ENCODE data around the gene IL22RA1. TPM values are rescaled to one million over a fixed set of nuclear protein-coding genes. Genes with fewer than 3 reads are reported as not detected.

Gene IL22RA1
- total RNA-seq, 1 experiment from 2014 or later = not detected

DNA sequence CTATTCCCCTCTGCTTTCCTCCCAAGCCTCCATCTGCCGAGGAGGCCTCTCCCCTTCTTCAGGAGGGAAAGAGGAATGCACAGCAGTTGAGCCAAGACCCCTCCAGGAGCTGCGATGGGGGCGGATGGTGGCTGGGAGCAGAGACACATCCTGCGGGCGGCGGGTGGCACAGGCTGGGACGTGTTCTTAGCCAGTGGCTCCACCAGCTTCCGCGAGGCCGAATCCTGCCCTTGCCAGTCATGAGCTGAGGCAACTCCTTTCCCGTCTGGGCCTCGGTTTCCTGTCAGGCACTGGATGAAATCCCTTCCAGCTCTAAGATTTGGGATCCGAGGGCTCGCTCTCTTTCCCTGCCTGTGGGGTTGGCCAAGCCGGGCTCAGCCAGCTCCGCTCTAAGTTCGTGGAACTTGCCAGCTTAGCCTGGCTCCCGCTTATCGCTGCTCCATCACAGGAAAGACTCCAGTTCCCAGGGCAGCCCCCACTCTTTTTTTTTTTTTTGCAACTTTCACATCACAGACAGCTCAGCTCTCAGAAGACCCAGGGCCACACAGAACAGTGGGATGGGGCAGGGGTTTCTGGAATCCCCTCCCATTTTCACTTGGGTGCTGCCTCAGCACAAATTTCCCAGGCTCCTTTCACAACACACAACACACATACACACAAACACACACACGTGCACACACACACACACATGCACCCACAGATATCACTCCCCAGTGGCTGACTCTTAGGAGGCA is 31.5 kb downstream of the IL22RA1 start:
- Histone ChIP-seq H3K36me3 (ENCODE audit: insufficient read depth, low read length) (no peaks in the 10 kb centered on the region), H4K20me1 (ENCODE audit: insufficient read depth, low read depth, low read length) (no peaks in the 10 kb centered on the region), H3K4me1 (ENCODE audit: low read length) (no peaks in the 10 kb centered on the region), H3K4me2 (ENCODE audit: low read depth, low read length, poor library complexity, severe bottlenecking) (no peak overlapping the region), H3K4me3 (ENCODE audit: low read length) (no peak overlapping the region), H3K9me2 (replicated peaks; ENCODE audit: insufficient read depth, low read length) (no peaks in the 10 kb centered on the region), H3K27me3 (ENCODE audit: low read length) (no peaks in the 10 kb centered on the region), H2AFZ (ENCODE audit: low read length) (no peak overlapping the region), H3K27ac (ENCODE audit: low read length) (no peak overlapping the region), H3K9me3 (ENCODE audit: low read length) (no peaks in the 10 kb centered on the region), H3K9ac (ENCODE audit: low read length) (no peak overlapping the region), H3K79me2 (ENCODE audit: low read length) (no peaks in the 10 kb centered on the region)
- DNase-seq = no peak

DNA sequence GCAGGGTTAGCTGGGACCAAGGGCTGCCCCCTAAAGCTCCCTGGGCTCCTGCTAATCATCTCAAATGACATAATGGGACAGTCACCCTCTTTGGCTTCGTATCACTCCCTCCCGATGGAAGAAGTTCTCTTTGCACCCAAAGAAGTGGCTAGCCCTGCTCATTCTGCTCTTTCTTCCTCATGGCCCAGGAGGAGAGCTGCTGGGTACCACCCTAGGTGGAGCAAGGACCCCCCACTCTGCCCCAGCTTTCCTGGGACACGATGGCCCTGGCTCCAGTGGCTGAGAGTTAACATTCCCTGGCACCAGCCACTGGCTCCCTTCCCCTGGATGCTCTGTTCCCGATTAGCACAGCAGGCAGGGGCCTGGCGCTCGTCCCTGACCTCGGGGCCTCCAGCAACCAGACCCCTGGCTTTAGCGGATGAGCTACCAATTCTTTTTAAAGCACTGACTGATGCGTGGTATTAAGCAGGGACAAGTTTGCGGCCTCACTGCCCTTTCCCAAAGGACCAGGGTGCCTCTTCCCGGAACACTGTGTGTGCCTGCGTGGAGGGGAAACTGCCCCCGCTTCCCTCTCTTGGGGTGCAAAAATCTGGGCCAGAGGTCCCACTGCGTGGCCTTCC is 32.2 kb downstream of the IL22RA1 start:
- H4K20me1 ChIP-seq (ENCODE audit: insufficient read depth, low read depth, low read length) = no peaks in the 10 kb centered on the region
- no peaks in the 10 kb centered on the region for H3K9me2 ChIP-seq (replicated peaks; ENCODE audit: insufficient read depth, low read length)
- no peaks in the 10 kb centered on the region for H3K4me1 ChIP-seq (ENCODE audit: low read length)
- no peak overlapping the region for H3K27ac ChIP-seq (ENCODE audit: low read length)
- no peak overlapping the region for H3K9ac ChIP-seq (ENCODE audit: low read length)
- H3K27me3 ChIP-seq (ENCODE audit: low read length) = no peaks in the 10 kb centered on the region
- no peaks in the 10 kb centered on the region for H3K36me3 ChIP-seq (ENCODE audit: insufficient read depth, low read length)
- H2AFZ ChIP-seq (ENCODE audit: low read length) = no peak overlapping the region
- DNase-seq = no peak
- H3K4me2 ChIP-seq (ENCODE audit: low read depth, low read length, poor library complexity, severe bottlenecking) = no peak overlapping the region
- H3K4me3 ChIP-seq (ENCODE audit: low read length) = no peak overlapping the region
- no peaks in the 10 kb centered on the region for H3K9me3 ChIP-seq (ENCODE audit: low read length)
- no peaks in the 10 kb centered on the region for H3K79me2 ChIP-seq (ENCODE audit: low read length)

DNA sequence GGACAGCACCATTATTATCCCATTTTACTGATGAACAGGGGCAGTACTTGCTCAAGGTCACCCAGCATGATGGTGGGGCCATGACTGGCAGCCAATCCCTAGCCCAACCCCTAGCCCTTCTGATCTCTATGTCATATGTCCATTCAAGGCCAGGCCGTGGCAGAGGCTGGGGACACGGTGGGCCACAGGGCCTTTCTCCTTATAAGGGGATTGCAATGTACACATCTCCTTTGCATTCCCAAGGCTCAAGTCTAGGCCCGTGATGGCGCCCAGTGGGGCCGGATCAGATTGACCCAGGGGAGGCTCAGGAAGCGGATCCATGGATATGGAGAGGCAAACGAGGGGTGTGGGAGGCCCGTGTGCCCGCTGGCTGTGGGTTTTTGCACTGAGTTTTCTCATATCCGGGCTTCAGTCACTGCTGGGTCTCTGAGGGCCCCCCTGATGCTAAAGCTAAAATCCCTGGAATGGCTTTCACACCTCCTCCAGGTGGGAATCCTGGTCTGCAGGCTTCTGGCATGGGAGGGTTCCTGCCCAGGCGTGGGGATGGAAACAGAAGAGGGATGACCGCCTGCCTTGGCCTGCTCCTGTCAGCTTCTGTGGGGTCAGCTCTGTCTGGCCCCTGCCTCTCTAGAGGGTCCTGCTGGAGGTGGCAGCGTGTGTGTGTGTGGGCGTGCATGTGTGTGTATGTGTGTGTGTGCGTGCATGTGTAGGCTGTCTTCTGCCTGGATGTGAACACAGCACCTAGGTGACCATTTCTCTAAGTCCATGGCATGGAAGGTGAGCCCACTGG is 33.1 kb downstream of the IL22RA1 start:
- no peak overlapping the region for H3K27ac ChIP-seq (ENCODE audit: low read length)
- H3K9ac ChIP-seq (ENCODE audit: low read length) = no peak overlapping the region
- no peak overlapping the region for H3K4me3 ChIP-seq (ENCODE audit: low read length)
- no peak overlapping the region for H3K4me2 ChIP-seq (ENCODE audit: low read depth, low read length, poor library complexity, severe bottlenecking)
- no peaks in the 10 kb centered on the region for H3K27me3 ChIP-seq (ENCODE audit: low read length)
- no peaks in the 10 kb centered on the region for H3K9me3 ChIP-seq (ENCODE audit: low read length)
- no peaks in the 10 kb centered on the region for H3K9me2 ChIP-seq (replicated peaks; ENCODE audit: insufficient read depth, low read length)
- H2AFZ ChIP-seq (ENCODE audit: low read length) = no peak overlapping the region
- H3K79me2 ChIP-seq (ENCODE audit: low read length) = no peaks in the 10 kb centered on the region
- no peaks in the 10 kb centered on the region for H4K20me1 ChIP-seq (ENCODE audit: insufficient read depth, low read depth, low read length)
- no peaks in the 10 kb centered on the region for H3K36me3 ChIP-seq (ENCODE audit: insufficient read depth, low read length)
- no peak for DNase-seq
- H3K4me1 ChIP-seq (ENCODE audit: low read length) = no peaks in the 10 kb centered on the region

- no peak overlapping the region for H3K4me2 ChIP-seq (ENCODE audit: low read depth, low read length, poor library complexity, severe bottlenecking)
- H2AFZ ChIP-seq (ENCODE audit: low read length) = no peak overlapping the region
- no peaks in the 10 kb centered on the region for H3K79me2 ChIP-seq (ENCODE audit: low read length)
- H3K27me3 ChIP-seq (ENCODE audit: low read length) = no peaks in the 10 kb centered on the region
- no peaks in the 10 kb centered on the region for H4K20me1 ChIP-seq (ENCODE audit: insufficient read depth, low read depth, low read length)
- H3K9me3 ChIP-seq (ENCODE audit: low read length) = no peaks in the 10 kb centered on the region
- H3K4me3 ChIP-seq (ENCODE audit: low read length) = no peak overlapping the region
- no peak overlapping the region for H3K9ac ChIP-seq (ENCODE audit: low read length)
- no peaks in the 10 kb centered on the region for H3K36me3 ChIP-seq (ENCODE audit: insufficient read depth, low read length)
- no peaks in the 10 kb centered on the region for H3K4me1 ChIP-seq (ENCODE audit: low read length)
- no peak for DNase-seq
- no peak overlapping the region for H3K27ac ChIP-seq (ENCODE audit: low read length)
- H3K9me2 ChIP-seq (replicated peaks; ENCODE audit: insufficient read depth, low read length) = no peaks in the 10 kb centered on the region
Measured at GRCh38 chr1:24109166-24109483, 33.8 kb downstream of the IL22RA1 start.

DNA sequence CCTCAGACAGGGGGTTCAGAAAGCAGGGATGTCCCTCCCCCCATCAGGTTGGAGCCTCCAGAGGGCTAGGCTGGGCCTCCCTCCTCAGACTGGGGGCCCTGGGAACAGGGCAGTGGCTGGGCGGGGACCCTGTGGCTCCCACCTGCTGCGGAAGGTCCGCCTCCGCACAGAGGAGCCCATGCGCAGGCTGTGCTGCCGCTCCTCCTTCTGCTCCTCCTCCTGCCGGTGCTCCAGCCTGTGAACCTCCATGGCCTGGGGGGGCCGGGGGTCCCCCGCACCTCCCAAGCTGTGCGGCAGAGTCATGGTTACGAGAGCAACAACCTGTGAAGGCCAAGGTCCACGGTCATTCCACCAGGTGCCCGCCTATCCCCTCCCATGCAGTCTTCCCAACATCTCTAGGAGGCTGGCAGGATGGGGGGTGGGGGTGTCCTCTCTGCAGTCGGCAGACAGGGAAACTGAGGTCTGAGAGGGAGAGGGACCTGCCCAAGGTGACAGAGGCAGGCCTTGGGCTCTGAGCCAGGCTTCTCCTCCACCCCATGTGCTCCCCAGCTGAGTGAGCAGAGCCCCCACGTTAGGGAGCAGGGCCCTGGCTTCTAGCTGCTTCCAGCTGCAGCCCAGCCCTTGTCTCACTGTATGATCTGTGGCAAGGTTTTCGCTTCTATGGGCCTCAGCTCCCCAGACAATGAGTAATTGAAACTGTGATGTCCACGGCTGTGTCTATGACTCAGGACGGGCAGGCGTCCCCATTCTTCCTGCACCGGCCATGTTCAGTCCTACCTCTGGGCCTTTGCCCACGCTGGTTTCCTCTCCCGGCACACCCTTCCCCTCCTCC is 34.4 kb downstream of the IL22RA1 start:
- no peak overlapping the region for H3K9ac ChIP-seq (ENCODE audit: low read length)
- H3K4me1 ChIP-seq (ENCODE audit: low read length) = no peaks in the 10 kb centered on the region
- no peaks in the 10 kb centered on the region for H3K9me2 ChIP-seq (replicated peaks; ENCODE audit: insufficient read depth, low read length)
- no peaks in the 10 kb centered on the region for H3K79me2 ChIP-seq (ENCODE audit: low read length)
- H3K27ac ChIP-seq (ENCODE audit: low read length) = no peak overlapping the region
- no peak overlapping the region for H2AFZ ChIP-seq (ENCODE audit: low read length)
- no peaks in the 10 kb centered on the region for H3K36me3 ChIP-seq (ENCODE audit: insufficient read depth, low read length)
- DNase-seq = no peak
- no peaks in the 10 kb centered on the region for H3K9me3 ChIP-seq (ENCODE audit: low read length)
- H3K27me3 ChIP-seq (ENCODE audit: low read length) = no peaks in the 10 kb centered on the region
- H3K4me3 ChIP-seq (ENCODE audit: low read length) = no peak overlapping the region
- H3K4me2 ChIP-seq (ENCODE audit: low read depth, low read length, poor library complexity, severe bottlenecking) = no peak overlapping the region
- no peaks in the 10 kb centered on the region for H4K20me1 ChIP-seq (ENCODE audit: insufficient read depth, low read depth, low read length)

- no peak overlapping the region for H3K9ac ChIP-seq (ENCODE audit: low read length)
- no peak overlapping the region for H3K27ac ChIP-seq (ENCODE audit: low read length)
- H2AFZ ChIP-seq (ENCODE audit: low read length) = no peak overlapping the region
- H3K4me1 ChIP-seq (ENCODE audit: low read length) = no peaks in the 10 kb centered on the region
- no peak overlapping the region for H3K4me2 ChIP-seq (ENCODE audit: low read depth, low read length, poor library complexity, severe bottlenecking)
- no peak for DNase-seq
- H3K9me3 ChIP-seq (ENCODE audit: low read length) = no peaks in the 10 kb centered on the region
- H3K4me3 ChIP-seq (ENCODE audit: low read length) = no peak overlapping the region
- H4K20me1 ChIP-seq (ENCODE audit: insufficient read depth, low read depth, low read length) = no peaks in the 10 kb centered on the region
- no peaks in the 10 kb centered on the region for H3K9me2 ChIP-seq (replicated peaks; ENCODE audit: insufficient read depth, low read length)
- H3K79me2 ChIP-seq (ENCODE audit: low read length) = no peaks in the 10 kb centered on the region
- H3K27me3 ChIP-seq (ENCODE audit: low read length) = no peaks in the 10 kb centered on the region
- H3K36me3 ChIP-seq (ENCODE audit: insufficient read depth, low read length) = no peaks in the 10 kb centered on the region
Measured at GRCh38 chr1:24107462-24108138, 35.3 kb downstream of the IL22RA1 start.

GRCh38 chr1:24105368-24106160 is 37.4 kb downstream of the IL22RA1 start:
- Histone ChIP-seq H3K9ac (ENCODE audit: low read length) (no peak overlapping the region), H3K9me3 (ENCODE audit: low read length) (no peaks in the 10 kb centered on the region), H3K27ac (ENCODE audit: low read length) (no peak overlapping the region), H3K36me3 (ENCODE audit: insufficient read depth, low read length) (no peaks in the 10 kb centered on the region), H4K20me1 (ENCODE audit: insufficient read depth, low read depth, low read length) (no peaks in the 10 kb centered on the region), H2AFZ (ENCODE audit: low read length) (no peak overlapping the region), H3K79me2 (ENCODE audit: low read length) (no peaks in the 10 kb centered on the region), H3K9me2 (replicated peaks; ENCODE audit: insufficient read depth, low read length) (no peaks in the 10 kb centered on the region), H3K4me1 (ENCODE audit: low read length) (no peaks in the 10 kb centered on the region), H3K4me2 (ENCODE audit: low read depth, low read length, poor library complexity, severe bottlenecking) (no peak overlapping the region), H3K4me3 (ENCODE audit: low read length) (no peak overlapping the region), H3K27me3 (ENCODE audit: low read length) (no peaks in the 10 kb centered on the region)
- no peak for DNase-seq
